CD4-positive, alpha-beta T cell treated with Interleukin-6 for 4 hours (primary cell): ENCODE results near the gene GAS7.

Experiments
- DNase-seq: peaks from one replicate; pipeline ENCODE4 v3.0.0-alpha.2; 2020; ENCODE audit warnings: mixed read lengths

The GAS7 gene

GRCh38 chr17:10170233-10170632 is 28.2 kb downstream of the GAS7 start:
- no peak for DNase-seq

GRCh38 chr17:10169290-10169689 is 29.1 kb downstream of the GAS7 start:
- DNase-seq = no peak

- no peak for DNase-seq
These were observed 32.0 kb downstream of the GAS7 start for GRCh38 chr17:10166176-10166935.

GRCh38 chr17:10162096-10162495 is 36.3 kb downstream of the GAS7 start:
- DNase-seq = no peak

GRCh38 chr17:10161386-10161785 is 37.0 kb downstream of the GAS7 start:
- no peak for DNase-seq

GRCh38 chr17:10156948-10157607 is 41.3 kb downstream of the GAS7 start:
- no peak for DNase-seq

GRCh38 chr17:10156599-10156947 is 41.8 kb downstream of the GAS7 start:
- DNase-seq = no peak

GRCh38 chr17:10156077-10156435 is 42.4 kb downstream of the GAS7 start:
- no peak for DNase-seq

- no peak for DNase-seq
These were observed 42.9 kb downstream of the GAS7 start for GRCh38 chr17:10155371-10156076.

GRCh38 chr17:10151667-10152496 is 46.5 kb downstream of the GAS7 start:
- DNase-seq = no peak

GRCh38 chr17:10149573-10150399 is 48.6 kb downstream of the GAS7 start:
- DNase-seq = no peak

GRCh38 chr17:10147761-10148415 is 50.5 kb downstream of the GAS7 start:
- no peak for DNase-seq

GRCh38 chr17:10147040-10147439 is 51.4 kb downstream of the GAS7 start:
- DNase-seq = no peak

- DNase-seq = peak; percentile 27
These were observed 53.4 kb downstream of the GAS7 start for GRCh38 chr17:10144982-10145381.

GRCh38 chr17:10144456-10144855 is 54.0 kb downstream of the GAS7 start:
- no peak for DNase-seq

GRCh38 chr17:10141436-10141835 is 57.0 kb downstream of the GAS7 start:
- no peak for DNase-seq

- no peak for DNase-seq
These were observed 58.8 kb downstream of the GAS7 start for GRCh38 chr17:10139577-10139976.

GRCh38 chr17:10136258-10136981 is 62.0 kb downstream of the GAS7 start:
- DNase-seq = no peak

- peak; percentile 43 for DNase-seq
These were observed 62.7 kb downstream of the GAS7 start for GRCh38 chr17:10135539-10136257.

- no peak for DNase-seq
These were observed 67.7 kb downstream of the GAS7 start for GRCh38 chr17:10130677-10131076.
